ENCODE measurements around the gene GABRG1.

- TF ChIP-seq TAF1 (IDR thresholded peaks at IDR 0.05; ENCODE audit: borderline replicate concordance, low read depth, low read length), result no peak
- TF ChIP-seq POLR2AphosphoS5 (IDR thresholded peaks at IDR 0.05; ENCODE audit: low read depth, low read length), result no peak
- TF ChIP-seq POLR2A (IDR thresholded peaks at IDR 0.05; ENCODE audit: low read depth, low read length), result no peak
These were observed at the start of gene GABRG1 for GRCh38 chr4:46123913-46124755.
